Measurements from ENCODE around the gene ACTRT3.

ACTRT3 gene

GRCh38 chr3:169764882-169765612, 4.3 kb downstream of the ACTRT3 start, which contains the start of gene TERC (continued):
- TF ChIP-seq ZNF707 (tag by site-specific recombination; IDR thresholded peaks at IDR 0.05) (no peak), ZNF510 (tag by site-specific recombination; IDR thresholded peaks at IDR 0.05; ENCODE audit: insufficient replicate concordance) (no peak), ZNF544 (tag by site-specific recombination; IDR thresholded peaks at IDR 0.05) (no peak), ZNF112 (tag by site-specific recombination; IDR thresholded peaks at IDR 0.05) (no peak), ZNF239 (tag by site-specific recombination; IDR thresholded peaks at IDR 0.05) (no peak)

GRCh38 chr3:169764312-169764881, 5.0 kb downstream of the ACTRT3 start:
- Histone ChIP-seq H3K36me3 (ENCODE audit: control insufficient read depth in 2 of 2, insufficient read depth in 1 of 2, low read length in 2 of 2) (no peaks in the 10 kb centered on the region), H3K27ac (ENCODE audit: extremely low read depth, low read depth, low read length) (peak overlapping the region; percentile 74), H3K9me3 (ENCODE audit: control insufficient read depth, insufficient read depth, low read depth, low read length) (no peaks in the 10 kb centered on the region), H3K4me1 (ENCODE audit: control insufficient read depth, insufficient read depth, low read length) (no peaks in the 10 kb centered on the region), H3K4me3 (ENCODE audit: low read depth, low read length) (peak overlapping the region; percentile 60)
- POLR2A ChIA-PET, result interaction anchor here (0.5 to 1.1 kb wide), 5 partner anchors 20 to 1672 kb away, joined by 3 to 5 read pairs (median 3); no protein-coding TSS in a partner anchor
- CTCF ChIA-PET, result no interaction called here
- TF ChIP-seq PATZ1 (tag by site-specific recombination; IDR thresholded peaks at IDR 0.05), result no peak
- no peak; the same call in 1 of the 2 replicates for TF ChIP-seq ZNF561 (tag by site-specific recombination; IDR thresholded peaks at IDR 0.05; ENCODE audit: borderline replicate concordance)
- 0 out of 2 replicates have a peak, but pooled peaks have one; percentile 11 for TF ChIP-seq ZNF433 (tag by site-specific recombination; IDR thresholded peaks at IDR 0.05; ENCODE audit: low read depth)
- TF ChIP-seq KLF17 (tag by site-specific recombination; IDR thresholded peaks at IDR 0.05), result peak; percentile 57; the same call in 1 of the 2 replicates
- 0 out of 2 replicates have a peak, but pooled peaks have one; percentile 21 for TF ChIP-seq ZNF2 (tag by site-specific recombination; IDR thresholded peaks at IDR 0.05)
- TF ChIP-seq ZNF677 (tag by site-specific recombination; IDR thresholded peaks at IDR 0.05), result peak; percentile 100
- 0 out of 2 replicates have a peak, but pooled peaks have one; percentile 23 for TF ChIP-seq ZNF610 (tag by site-specific recombination; IDR thresholded peaks at IDR 0.05; ENCODE audit: borderline replicate concordance)
- TF ChIP-seq ZBTB20 (tag by site-specific recombination; IDR thresholded peaks at IDR 0.05), result peak; percentile 93
- 0 out of 2 replicates have a peak, but pooled peaks have one; percentile 7 for TF ChIP-seq GLIS2 (tag by site-specific recombination; IDR thresholded peaks at IDR 0.05)
- no peak for TF ChIP-seq ZSCAN5A (tag by site-specific recombination; IDR thresholded peaks at IDR 0.05)
- no peak for TF ChIP-seq ZNF202 (tag by site-specific recombination; IDR thresholded peaks at IDR 0.05; ENCODE audit: borderline replicate concordance)
- 0 out of 2 replicates have a peak, but pooled peaks have one; percentile 10 for TF ChIP-seq INSM2 (tag by site-specific recombination; IDR thresholded peaks at IDR 0.05)
- peak; percentile 77 for TF ChIP-seq ZBTB26 (tag by site-specific recombination; optimal IDR thresholded peaks at IDR 0.05)
- TF ChIP-seq ZFP37 (tag by site-specific recombination; IDR thresholded peaks at IDR 0.05), result peak; percentile 94
- no peak for TF ChIP-seq ZNF473 (tag by site-specific recombination; IDR thresholded peaks at IDR 0.05)
- TF ChIP-seq ZNF660 (tag by site-specific recombination; IDR thresholded peaks at IDR 0.05), result peak; percentile 20; the same call in 1 of the 2 replicates
- TF ChIP-seq REST (tag by site-specific recombination; IDR thresholded peaks at IDR 0.05), result peak; percentile 20; the same call in 1 of the 2 replicates

All from HEK293 (cell line).